Cardiac muscle cell (in vitro differentiated cells and primary cell): Measurements from ENCODE around the gene CEP19. TPM values are rescaled to one million over a fixed set of nuclear protein-coding genes. Genes with fewer than 3 reads are reported as not detected.

Experiments used
- DNase-seq, 2 donors: peaks; one replicate each; pipeline versions ENCODE4 v3.0.0 to v3.0.0-alpha.2; 2010 to 2017; ENCODE audit warnings: low read depth in 1 of 2, low spot score in 1 of 2
- H3K27ac ChIP-seq: fragments of 200-600 bp; sonication (generic); 2 replicates; pipeline ENCODE4 v1.5.1; 2016
- H3K27me3 ChIP-seq: fragments of 200-600 bp; sonication (generic); 2 replicates; pipeline ENCODE4 v1.6.0; 2016; ENCODE audit warnings: control low read depth
- H3K36me3 ChIP-seq: fragments of 200-600 bp; sonication (generic); 2 replicates; pipeline ENCODE4 v1.5.1; 2016; ENCODE audit warnings: control low read depth
- H3K4me1 ChIP-seq: fragments of 200-600 bp; sonication (generic); 2 replicates; pipeline ENCODE4 v1.8.1; 2017; ENCODE audit warnings: low read depth, mild to moderate bottlenecking, mixed run types
- H3K4me3 ChIP-seq: fragments of 200-600 bp; sonication (generic); 2 replicates; pipeline ENCODE4 v1.5.1; 2016; ENCODE audit warnings: mild to moderate bottlenecking
- H3K9me3 ChIP-seq: fragments of 200-600 bp; sonication (generic); 2 replicates; pipeline ENCODE4 v1.5.1; 2017; ENCODE audit warnings: low read depth, mild to moderate bottlenecking, control low read depth
- CTCF ChIP-seq: IDR thresholded peaks from 2 replicates; pipeline ENCODE4 v1.5.1; 2012; ENCODE audit warnings: low read depth, mild to moderate bottlenecking, low read length
- polyA plus RNA-seq: library from polyadenylated mRNA; unstranded; fragments of >200 nt; fragmentation: Nextera tagmentation; extraction: Ambion mirVana; gene quantifications from 2 replicates; pipeline ENCODE4 v1.2.1, GENCODE V29; 2016
- total RNA-seq: library from RNA; depleted of rRNA; stranded (reverse); fragments of >200 nt; gene quantifications from 2 replicates; pipeline ENCODE4 v1.2.3, GENCODE V29; 2016

CEP19 gene
- total and polyA plus RNA-seq, 2 experiments from 2014 or later: 2.9 to 9.3 TPM

- no peaks in the 10 kb centered on the region for H3K36me3 ChIP-seq
- DNase-seq: peak in 1 of 2 donors; percentile 76
- peak overlapping the region; percentile 97 for H3K27ac ChIP-seq
- H3K4me1 ChIP-seq: peaks cover 4% of the 10 kb centered on the region
- H3K4me3 ChIP-seq: peak overlapping the region; percentile 50
- TF ChIP-seq CTCF: no peak
- H3K9me3 ChIP-seq: no peaks in the 10 kb centered on the region
- no peaks in the 10 kb centered on the region for H3K27me3 ChIP-seq
These were observed 714 bp upstream of the CEP19 start for GRCh38 chr3:196712514-196713413.

- Histone ChIP-seq H3K27ac (no peak overlapping the region), H3K36me3 (no peaks in the 10 kb centered on the region), H3K4me1 (peaks cover 4% of the 10 kb centered on the region), H3K27me3 (no peaks in the 10 kb centered on the region), H3K4me3 (no peak overlapping the region), H3K9me3 (no peaks in the 10 kb centered on the region)
- TF ChIP-seq CTCF: no peak
- DNase-seq: peak in 1 of 2 donors; percentile 44
These were observed 3.6 kb downstream of the CEP19 start for GRCh38 chr3:196708467-196708866.

- no peaks in the 10 kb centered on the region for H3K9me3 ChIP-seq
- no peak overlapping the region for H3K27ac ChIP-seq
- H3K27me3 ChIP-seq: no peaks in the 10 kb centered on the region
- TF ChIP-seq CTCF: no peak
- H3K4me1 ChIP-seq: no peaks in the 10 kb centered on the region
- DNase-seq: no peak
- H3K4me3 ChIP-seq: no peak overlapping the region
- no peaks in the 10 kb centered on the region for H3K36me3 ChIP-seq
These were observed 4.5 kb downstream of the CEP19 start for GRCh38 chr3:196707566-196707965.

- H3K36me3 ChIP-seq: no peaks in the 10 kb centered on the region
- TF ChIP-seq CTCF: no peak
- H3K27ac ChIP-seq: no peak overlapping the region
- no peaks in the 10 kb centered on the region for H3K9me3 ChIP-seq
- DNase-seq: no peak
- no peak overlapping the region for H3K4me3 ChIP-seq
- H3K27me3 ChIP-seq: no peaks in the 10 kb centered on the region
- H3K4me1 ChIP-seq: no peaks in the 10 kb centered on the region
These were observed 5.3 kb downstream of the CEP19 start for GRCh38 chr3:196706731-196707130.

GRCh38 chr3:196706327-196706726, 5.7 kb downstream of the CEP19 start:
- TF ChIP-seq CTCF: no peak
- H3K9me3 ChIP-seq: no peaks in the 10 kb centered on the region
- no peak for DNase-seq
- no peak overlapping the region for H3K4me3 ChIP-seq
- no peaks in the 10 kb centered on the region for H3K36me3 ChIP-seq
- no peaks in the 10 kb centered on the region for H3K4me1 ChIP-seq
- H3K27ac ChIP-seq: no peak overlapping the region
- H3K27me3 ChIP-seq: no peaks in the 10 kb centered on the region
